ENCODE measurements around the gene SUCLG1. TPM values are rescaled to one million over a fixed set of nuclear protein-coding genes. Genes with fewer than 3 reads are reported as not detected.

SUCLG1 gene
- total RNA-seq, 1 donor from 2014 or later: 50.6 TPM

- Mint-ChIP-seq H3K9me3 (ENCODE audit: unreplicated experiment) (no peaks in the 10 kb centered on the region), H3K4me1 (ENCODE audit: low read depth, unreplicated experiment) (peaks cover 7% of the 10 kb centered on the region), H3K27me3 (ENCODE audit: low read depth, unreplicated experiment) (no peaks in the 10 kb centered on the region), H3K27ac (ENCODE audit: unreplicated experiment) (no peak overlapping the region), H3K36me3 (ENCODE audit: low read depth, unreplicated experiment) (peaks cover 22% of the 10 kb centered on the region), H3K4me3 (ENCODE audit: unreplicated experiment) (no peak overlapping the region)
- no peak overlapping the region for H3K4me3 ChIP-seq (ENCODE audit: insufficient read depth, low read depth, low read length)
- TF ChIP-seq EZH2 (IDR thresholded peaks at IDR 0.05; ENCODE audit: insufficient read depth, low read length): no peak
- TF ChIP-seq CTCF (IDR thresholded peaks at IDR 0.05; ENCODE audit: insufficient read depth, low read depth, low read length): no peak
- H3K9ac ChIP-seq (ENCODE audit: low read length): no peak overlapping the region
- no peak overlapping the region for H3K4me2 ChIP-seq (ENCODE audit: low read length)
- H3K27me3 ChIP-seq (ENCODE audit: insufficient read depth, low read length): no peaks in the 10 kb centered on the region
- DNase-seq (ENCODE audit: low read depth) (no peak), FAIRE-seq (no peak)
- no peaks in the 10 kb centered on the region for H3K9me3 ChIP-seq (ENCODE audit: insufficient read depth, low read depth, low read length)
- no peaks in the 10 kb centered on the region for H3K4me1 ChIP-seq (ENCODE audit: insufficient read depth, low read length)
- H4K20me1 ChIP-seq (ENCODE audit: insufficient read depth, low read length): peaks cover 12% of the 10 kb centered on the region
- H3K36me3 ChIP-seq (ENCODE audit: insufficient read depth, low read length): peaks cover 9% of the 10 kb centered on the region
- H2AFZ ChIP-seq (ENCODE audit: low read depth, low read length): no peak overlapping the region
- no peak overlapping the region for H3K27ac ChIP-seq (ENCODE audit: low read depth, low read length)
- peaks cover 4% of the 10 kb centered on the region for H3K79me2 ChIP-seq (ENCODE audit: insufficient read depth, low read length)
These were observed 17.6 kb downstream of the SUCLG1 start for GRCh38 chr2:84441505-84441904.

- Histone ChIP-seq H3K36me3 (ENCODE audit: insufficient read depth, low read length) (peaks cover 9% of the 10 kb centered on the region), H3K4me3 (ENCODE audit: insufficient read depth, low read depth, low read length) (no peak overlapping the region), H3K4me2 (ENCODE audit: low read length) (no peak overlapping the region), H2AFZ (ENCODE audit: low read depth, low read length) (no peak overlapping the region), H3K79me2 (ENCODE audit: insufficient read depth, low read length) (peaks cover 4% of the 10 kb centered on the region), H3K27ac (ENCODE audit: low read depth, low read length) (no peak overlapping the region), H3K9me3 (ENCODE audit: insufficient read depth, low read depth, low read length) (no peaks in the 10 kb centered on the region), H3K9ac (ENCODE audit: low read length) (no peak overlapping the region), H3K27me3 (ENCODE audit: insufficient read depth, low read length) (no peaks in the 10 kb centered on the region), H3K4me1 (ENCODE audit: insufficient read depth, low read length) (peaks cover 4% of the 10 kb centered on the region), H4K20me1 (ENCODE audit: insufficient read depth, low read length) (peaks cover 11% of the 10 kb centered on the region)
- TF ChIP-seq EZH2 (IDR thresholded peaks at IDR 0.05; ENCODE audit: insufficient read depth, low read length) (no peak), CTCF (IDR thresholded peaks at IDR 0.05; ENCODE audit: insufficient read depth, low read depth, low read length) (no peak)
- no peaks in the 10 kb centered on the region for H3K27me3 Mint-ChIP-seq (ENCODE audit: low read depth, unreplicated experiment)
- H3K4me3 Mint-ChIP-seq (ENCODE audit: unreplicated experiment): no peak overlapping the region
- no peaks in the 10 kb centered on the region for H3K9me3 Mint-ChIP-seq (ENCODE audit: unreplicated experiment)
- peaks cover 20% of the 10 kb centered on the region for H3K36me3 Mint-ChIP-seq (ENCODE audit: low read depth, unreplicated experiment)
- peaks cover 11% of the 10 kb centered on the region for H3K4me1 Mint-ChIP-seq (ENCODE audit: low read depth, unreplicated experiment)
- H3K27ac Mint-ChIP-seq (ENCODE audit: unreplicated experiment): no peak overlapping the region
- FAIRE-seq: no peak
- no peak for DNase-seq (ENCODE audit: low read depth)
These were observed 18.0 kb downstream of the SUCLG1 start for GRCh38 chr2:84441036-84441435.

GRCh38 chr2:84435345-84436025 lies 23.6 kb downstream of the SUCLG1 start:
- H3K9me3 ChIP-seq (ENCODE audit: insufficient read depth, low read depth, low read length): no peaks in the 10 kb centered on the region
- peak; percentile 83 for DNase-seq (ENCODE audit: low read depth)
- H4K20me1 ChIP-seq (ENCODE audit: insufficient read depth, low read length): no peaks in the 10 kb centered on the region
- no peak overlapping the region for H3K27ac Mint-ChIP-seq (ENCODE audit: unreplicated experiment)
- peak overlapping the region; percentile 48 for H3K9ac ChIP-seq (ENCODE audit: low read length)
- peaks cover 4% of the 10 kb centered on the region for H3K9me3 Mint-ChIP-seq (ENCODE audit: unreplicated experiment)
- no peak overlapping the region for H3K4me3 ChIP-seq (ENCODE audit: insufficient read depth, low read depth, low read length)
- peaks cover 16% of the 10 kb centered on the region for H3K36me3 Mint-ChIP-seq (ENCODE audit: low read depth, unreplicated experiment)
- no peak overlapping the region for H2AFZ ChIP-seq (ENCODE audit: low read depth, low read length)
- peak overlapping the region; percentile 70 for H3K27ac ChIP-seq (ENCODE audit: low read depth, low read length)
- no peak for TF ChIP-seq CTCF (IDR thresholded peaks at IDR 0.05; ENCODE audit: insufficient read depth, low read depth, low read length)
- no peak for TF ChIP-seq EZH2 (IDR thresholded peaks at IDR 0.05; ENCODE audit: insufficient read depth, low read length)
- peak overlapping the region; percentile 24 for H3K4me3 Mint-ChIP-seq (ENCODE audit: unreplicated experiment)
- H3K27me3 Mint-ChIP-seq (ENCODE audit: low read depth, unreplicated experiment): no peaks in the 10 kb centered on the region
- no peaks in the 10 kb centered on the region for H3K27me3 ChIP-seq (ENCODE audit: insufficient read depth, low read length)
- H3K4me1 ChIP-seq (ENCODE audit: insufficient read depth, low read length): peaks cover 16% of the 10 kb centered on the region
- H3K79me2 ChIP-seq (ENCODE audit: insufficient read depth, low read length): no peaks in the 10 kb centered on the region
- H3K4me1 Mint-ChIP-seq (ENCODE audit: low read depth, unreplicated experiment): peaks cover 26% of the 10 kb centered on the region
- H3K36me3 ChIP-seq (ENCODE audit: insufficient read depth, low read length): peaks cover 13% of the 10 kb centered on the region
- FAIRE-seq: peak; percentile 9
- peak overlapping the region; percentile 62 for H3K4me2 ChIP-seq (ENCODE audit: low read length)

Data from astrocyte (in vitro differentiated cells and primary cell).